NT2/D1 (cell line): ENCODE results near the gene GPC6.

Experiments
- YY1 ChIP-seq: IDR thresholded peaks from 2 replicates; pipeline ENCODE4 v1.6.1; 2011; ENCODE audit not compliant: insufficient read length, insufficient read depth
- ZNF274 ChIP-seq: IDR thresholded peaks from 2 replicates; pipeline ENCODE4 v1.6.1; 2011; ENCODE audit warnings: mild to moderate bottlenecking, low read depth, low read length

GRCh38 chr13:93620181-93620765 lies 393.7 kb downstream of the GPC6 start:
- TF ChIP-seq ZNF274 (no peak), YY1 (no peak)
